Endodermal cell (in vitro differentiated cells): ENCODE measurements around the gene DZIP1. TPM values are rescaled to one million over a fixed set of nuclear protein-coding genes. Genes with fewer than 3 reads are reported as not detected.

Source experiments
- DNase-seq: peaks from one replicate; pipeline ENCODE4 v3.0.0-alpha.2; 2017
- H3K27ac ChIP-seq: 2 replicates; pipeline ENCODE4 v1.5.1; 2013; ENCODE audit warnings: mild to moderate bottlenecking, low read depth, low read length, moderate library complexity
- H3K27me3 ChIP-seq: 2 replicates; pipeline ENCODE4 v1.6.1; 2013; ENCODE audit warnings: mild to moderate bottlenecking, low read length, moderate library complexity; ENCODE audit not compliant: insufficient read depth, control insufficient read depth, poor library complexity, severe bottlenecking
- H3K36me3 ChIP-seq: 2 replicates; pipeline ENCODE4 v1.7.0; 2013; ENCODE audit warnings: mild to moderate bottlenecking, low read length, moderate library complexity; ENCODE audit not compliant: control insufficient read depth, insufficient read depth
- H3K4me1 ChIP-seq: one replicate; pipeline ENCODE4 v1.7.0; 2013; ENCODE audit warnings: low read length; ENCODE audit not compliant: control insufficient read depth, insufficient read depth
- H3K4me3 ChIP-seq: 2 replicates; pipeline ENCODE4 v1.5.1; 2013; ENCODE audit warnings: mild to moderate bottlenecking, low read length, moderate library complexity
- H3K9ac ChIP-seq: 2 replicates; pipeline ENCODE4 v1.6.1; 2013; ENCODE audit warnings: mild to moderate bottlenecking, low read length, moderate library complexity; ENCODE audit not compliant: poor library complexity, severe bottlenecking; ENCODE audit errors: extremely low read depth
- H3K9me3 ChIP-seq: 2 replicates; pipeline ENCODE4 v1.6.1; 2013; ENCODE audit warnings: mild to moderate bottlenecking, low read length, moderate library complexity; ENCODE audit not compliant: control insufficient read depth
- H3K27ac Mint-ChIP-seq: 2 replicates; pipeline ENCODE4 v1.8.0; 2020; ENCODE audit warnings: mixed read lengths
- H3K27me3 Mint-ChIP-seq: 2 replicates; pipeline ENCODE4 v1.8.0; 2021; ENCODE audit warnings: mild to moderate bottlenecking, mixed read lengths; ENCODE audit not compliant: insufficient read depth
- H3K36me3 Mint-ChIP-seq: 2 replicates; pipeline ENCODE4 v1.8.0; 2020; ENCODE audit warnings: low read depth, mixed read lengths
- H3K4me1 Mint-ChIP-seq: 2 replicates; pipeline ENCODE4 v1.8.0; 2020; ENCODE audit warnings: mixed read lengths
- H3K4me3 Mint-ChIP-seq: 2 replicates; pipeline ENCODE4 v1.8.0; 2020; ENCODE audit warnings: mild to moderate bottlenecking, moderate library complexity, mixed read lengths
- H3K9me3 Mint-ChIP-seq: 2 replicates; pipeline ENCODE4 v1.8.0; 2020; ENCODE audit warnings: mild to moderate bottlenecking, mixed read lengths
- WGBS, 2 experiments: methylation state at CpG; one replicate each; pipeline versions ENCODE4 v1.1.5 to v1.1.7; 2013; ENCODE audit warnings: missing lambda C conversion rate in 2 of 2, mixed read lengths in 1 of 2; ENCODE audit not compliant: insufficient coverage in 1 of 2, insufficient read length in 1 of 2; 5-methylcytosine and 5-hydroxymethylcytosine counted together
- total RNA-seq, 2 donors: library from RNA; stranded (reverse); fragmentation: NEBNext Ultra II Directional in 1 of 2; extraction: Animal tissue kit (Norgen Biotek cat#: 25700) in 1 of 2; gene quantifications; 2 replicates in 1 of 2; 3 replicates in 1 of 2; pipeline ENCODE4 v1.2.1, GENCODE V29; 2021
- TF ChIP-seq, protein P1 (sequence below): fragments of 200-600 bp; sonication (generic); conservative IDR thresholded peaks from 2 replicates; pipeline ENCODE4 v1.5.0; 2021; ENCODE audit warnings: antibody characterized with exemption, mild to moderate bottlenecking

DZIP1 gene
- total RNA-seq, 2 donors from 2014 or later = 36.2 to 59.9 TPM

- no peak overlapping the region for H3K27ac Mint-ChIP-seq
- peak; percentile 87 for DNase-seq
- H3K9me3 ChIP-seq = peaks cover 9% of the 10 kb centered on the region
- peaks cover 17% of the 10 kb centered on the region for H3K4me1 Mint-ChIP-seq
- H3K4me3 ChIP-seq = peak overlapping the region; percentile 82
- peaks cover 9% of the 10 kb centered on the region for H3K27me3 Mint-ChIP-seq
- H3K27me3 ChIP-seq = no peaks in the 10 kb centered on the region
- 1% methylated on average over 35 to 62 of the region's 62 CpGs for WGBS, 2 experiments
- TF ChIP-seq, protein P1, sequence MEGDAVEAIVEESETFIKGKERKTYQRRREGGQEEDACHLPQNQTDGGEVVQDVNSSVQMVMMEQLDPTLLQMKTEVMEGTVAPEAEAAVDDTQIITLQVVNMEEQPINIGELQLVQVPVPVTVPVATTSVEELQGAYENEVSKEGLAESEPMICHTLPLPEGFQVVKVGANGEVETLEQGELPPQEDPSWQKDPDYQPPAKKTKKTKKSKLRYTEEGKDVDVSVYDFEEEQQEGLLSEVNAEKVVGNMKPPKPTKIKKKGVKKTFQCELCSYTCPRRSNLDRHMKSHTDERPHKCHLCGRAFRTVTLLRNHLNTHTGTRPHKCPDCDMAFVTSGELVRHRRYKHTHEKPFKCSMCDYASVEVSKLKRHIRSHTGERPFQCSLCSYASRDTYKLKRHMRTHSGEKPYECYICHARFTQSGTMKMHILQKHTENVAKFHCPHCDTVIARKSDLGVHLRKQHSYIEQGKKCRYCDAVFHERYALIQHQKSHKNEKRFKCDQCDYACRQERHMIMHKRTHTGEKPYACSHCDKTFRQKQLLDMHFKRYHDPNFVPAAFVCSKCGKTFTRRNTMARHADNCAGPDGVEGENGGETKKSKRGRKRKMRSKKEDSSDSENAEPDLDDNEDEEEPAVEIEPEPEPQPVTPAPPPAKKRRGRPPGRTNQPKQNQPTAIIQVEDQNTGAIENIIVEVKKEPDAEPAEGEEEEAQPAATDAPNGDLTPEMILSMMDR = no peak
- H3K4me3 Mint-ChIP-seq = peak overlapping the region; percentile 61
- H3K36me3 Mint-ChIP-seq = peaks cover 16% of the 10 kb centered on the region
- peak overlapping the region; percentile 51 for H3K9ac ChIP-seq
- H3K4me1 ChIP-seq = no peaks in the 10 kb centered on the region
- H3K27ac ChIP-seq = peak overlapping the region; percentile 81
- peaks cover 13% of the 10 kb centered on the region for H3K36me3 ChIP-seq
- peaks cover 7% of the 10 kb centered on the region for H3K9me3 Mint-ChIP-seq
Measured at GRCh38 chr13:95643936-95644598, 439 bp downstream of the DZIP1 start.

- peaks cover 3% of the 10 kb centered on the region for H3K9me3 Mint-ChIP-seq
- TF ChIP-seq, protein P1 = no peak
- H3K9me3 ChIP-seq = peaks cover 4% of the 10 kb centered on the region
- peak overlapping the region; percentile 82 for H3K4me3 ChIP-seq
- H3K4me1 ChIP-seq = no peaks in the 10 kb centered on the region
- H3K36me3 ChIP-seq = peaks cover 18% of the 10 kb centered on the region
- H3K27me3 Mint-ChIP-seq = peaks cover 8% of the 10 kb centered on the region
- H3K4me1 Mint-ChIP-seq = peaks cover 17% of the 10 kb centered on the region
- H3K4me3 Mint-ChIP-seq = peak overlapping the region; percentile 61
- peak overlapping the region; percentile 40 for H3K27ac ChIP-seq
- WGBS, 2 experiments = 2 to 8% methylated on average over 10 to 16 of the region's 16 CpGs
- peak overlapping the region; percentile 51 for H3K9ac ChIP-seq
- no peak overlapping the region for H3K27ac Mint-ChIP-seq
- H3K27me3 ChIP-seq = no peaks in the 10 kb centered on the region
- H3K36me3 Mint-ChIP-seq = peaks cover 21% of the 10 kb centered on the region
- DNase-seq = peak; percentile 71
Measured at GRCh38 chr13:95643571-95643935, 953 bp downstream of the DZIP1 start.

- H3K36me3 Mint-ChIP-seq = peaks cover 22% of the 10 kb centered on the region
- H3K4me1 ChIP-seq = no peaks in the 10 kb centered on the region
- no peaks in the 10 kb centered on the region for H3K9me3 Mint-ChIP-seq
- H3K27ac Mint-ChIP-seq = no peak overlapping the region
- WGBS, 2 experiments = 42 to 80% methylated on average over 2 to 3 of the region's 3 CpGs
- no peaks in the 10 kb centered on the region for H3K9me3 ChIP-seq
- H3K4me3 ChIP-seq = peak overlapping the region; percentile 82
- peak overlapping the region; percentile 61 for H3K4me3 Mint-ChIP-seq
- peaks cover 23% of the 10 kb centered on the region for H3K36me3 ChIP-seq
- peaks cover 17% of the 10 kb centered on the region for H3K4me1 Mint-ChIP-seq
- no peak for DNase-seq
- no peak overlapping the region for H3K27ac ChIP-seq
- H3K9ac ChIP-seq = peak overlapping the region; percentile 51
- H3K27me3 ChIP-seq = no peaks in the 10 kb centered on the region
- TF ChIP-seq, protein P1 = no peak
- H3K27me3 Mint-ChIP-seq = peaks cover 8% of the 10 kb centered on the region
Measured at GRCh38 chr13:95642999-95643398, 1.5 kb downstream of the DZIP1 start.
